CD4-positive, alpha-beta T cell treated with Interleukin-15 for 4 hours (primary cell): ENCODE data around the gene SCN5A.

Experiments
- DNase-seq: peaks from one replicate; pipeline ENCODE4 v3.0.0-alpha.2; 2020; ENCODE audit warnings: low spot score

Gene SCN5A

DNA sequence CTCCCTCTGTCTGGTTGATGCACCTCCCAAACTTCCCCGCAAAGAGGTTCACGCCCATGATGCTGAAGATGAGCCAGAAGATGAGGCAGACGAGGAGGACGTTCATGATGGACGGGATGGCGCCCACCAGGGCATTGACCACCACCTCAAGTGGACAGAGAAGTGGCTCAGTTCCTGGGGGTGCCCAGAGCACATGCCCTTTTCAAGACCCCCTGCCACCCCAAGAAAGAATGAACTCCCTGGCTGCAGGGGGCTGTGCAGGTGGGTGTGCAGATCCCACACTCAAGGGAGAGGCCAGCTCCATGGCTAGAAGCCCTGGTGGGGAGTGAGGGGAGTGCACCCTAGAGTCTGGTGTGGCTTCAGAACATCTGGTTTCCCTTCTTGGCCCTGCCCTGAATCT lies 89.2 kb downstream of the SCN5A start:
- no peak for DNase-seq

DNA sequence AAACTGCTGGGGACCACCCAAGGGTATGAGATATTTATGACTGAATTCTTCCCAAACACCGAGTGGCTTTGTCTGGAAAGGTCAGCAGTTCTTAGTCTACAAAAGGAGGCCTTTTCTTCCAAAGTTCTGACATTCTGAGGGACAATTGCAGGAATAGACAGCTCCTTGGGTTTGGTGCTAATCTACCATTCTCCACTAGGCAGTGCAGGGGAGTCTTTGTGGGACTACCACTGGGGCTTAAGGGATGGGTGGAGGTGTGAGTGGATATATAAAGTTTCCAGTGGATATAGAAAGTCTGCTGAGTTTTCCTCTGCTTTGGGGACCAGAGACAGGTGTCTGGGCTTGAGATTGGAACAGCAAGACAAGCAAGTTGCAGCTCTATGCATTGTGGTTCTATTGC lies 90.6 kb downstream of the SCN5A start:
- no peak for DNase-seq

DNA sequence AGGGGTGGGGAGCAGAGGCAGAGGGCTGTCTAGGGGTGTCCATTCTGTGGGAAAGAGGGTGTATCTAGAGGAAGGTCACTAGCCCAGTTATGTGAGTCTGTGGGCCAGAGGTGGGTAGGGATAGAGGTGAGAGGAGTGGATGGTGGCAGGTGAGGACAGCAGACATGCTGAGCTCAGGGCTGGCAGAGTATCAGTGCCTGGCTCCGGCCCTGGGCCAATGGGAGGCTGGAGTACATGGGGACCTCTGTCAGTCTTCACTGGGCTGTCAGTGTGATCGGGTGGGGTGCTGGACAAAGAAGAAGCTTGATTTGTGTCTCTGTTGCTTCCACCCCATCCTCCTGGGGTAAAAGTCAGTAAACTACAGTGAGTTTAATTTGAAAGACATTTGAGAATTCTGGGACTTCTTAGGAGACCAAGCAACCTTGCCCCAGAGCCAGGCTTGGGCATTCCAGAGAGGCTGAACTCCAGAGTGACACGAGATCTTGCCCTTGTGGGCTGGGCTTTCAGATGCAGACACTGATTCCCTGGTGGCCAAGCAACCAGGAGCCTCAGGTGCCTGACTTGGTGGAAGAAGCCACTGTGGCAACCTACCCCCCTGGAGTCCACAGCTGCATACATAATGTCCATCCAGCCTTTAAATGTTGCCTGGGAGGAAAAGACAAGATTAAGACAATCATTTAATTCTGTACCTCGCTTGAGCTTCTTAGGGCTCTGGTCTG lies 92.7 kb downstream of the SCN5A start:
- no peak for DNase-seq

DNA sequence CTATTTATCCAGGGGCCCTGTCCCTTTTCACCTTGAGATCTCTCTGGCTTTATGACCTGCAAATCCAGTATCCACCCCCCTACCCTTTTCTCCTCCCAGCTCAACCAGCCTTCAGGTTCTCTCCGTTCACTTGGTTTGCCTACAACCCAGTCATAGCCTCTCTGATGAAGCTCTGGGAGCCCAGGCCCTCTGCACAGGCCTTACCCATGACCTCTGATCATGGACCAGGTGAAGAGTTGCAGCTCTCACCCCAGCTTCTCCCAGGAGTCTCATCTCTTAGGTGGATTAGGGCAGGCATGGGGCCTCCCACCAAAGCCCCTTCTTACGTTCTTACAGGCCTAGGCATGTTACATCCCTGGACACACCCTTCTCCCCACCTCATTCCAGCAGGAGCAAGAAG lies 93.6 kb downstream of the SCN5A start:
- no peak for DNase-seq

DNA sequence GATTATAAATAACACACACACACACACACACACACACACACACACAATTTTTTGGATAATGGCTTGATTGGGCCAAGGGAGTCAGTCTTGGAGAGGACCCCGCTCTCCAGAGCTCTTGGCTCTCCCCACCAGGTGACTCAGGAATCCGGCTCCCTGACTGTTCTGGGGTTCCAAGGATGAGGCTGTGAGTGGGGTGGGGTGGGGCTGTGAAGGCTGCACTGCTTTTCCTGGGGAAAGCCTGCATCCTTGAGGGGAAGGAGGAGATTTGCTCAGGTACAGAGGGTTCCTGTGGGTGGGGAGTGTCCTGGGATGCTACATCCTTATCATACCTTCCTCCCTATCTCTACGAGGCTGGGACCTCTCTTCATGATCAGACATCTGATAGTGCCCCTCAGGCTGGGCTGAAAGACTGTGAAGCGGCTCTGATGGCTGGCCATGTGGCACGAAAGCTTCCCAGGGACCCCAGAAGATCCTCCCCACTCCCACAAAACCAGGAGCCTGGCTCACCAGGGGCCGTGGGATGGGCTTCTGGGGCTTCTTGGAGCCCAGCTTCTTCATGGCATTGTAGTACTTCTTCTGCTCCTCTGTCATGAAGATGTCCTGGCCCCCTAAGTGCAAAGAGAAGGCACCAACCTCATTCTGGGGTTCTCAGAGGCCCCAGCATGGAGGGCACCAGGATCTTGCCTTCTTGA lies 94.2 kb downstream of the SCN5A start:
- no peak for DNase-seq

DNA sequence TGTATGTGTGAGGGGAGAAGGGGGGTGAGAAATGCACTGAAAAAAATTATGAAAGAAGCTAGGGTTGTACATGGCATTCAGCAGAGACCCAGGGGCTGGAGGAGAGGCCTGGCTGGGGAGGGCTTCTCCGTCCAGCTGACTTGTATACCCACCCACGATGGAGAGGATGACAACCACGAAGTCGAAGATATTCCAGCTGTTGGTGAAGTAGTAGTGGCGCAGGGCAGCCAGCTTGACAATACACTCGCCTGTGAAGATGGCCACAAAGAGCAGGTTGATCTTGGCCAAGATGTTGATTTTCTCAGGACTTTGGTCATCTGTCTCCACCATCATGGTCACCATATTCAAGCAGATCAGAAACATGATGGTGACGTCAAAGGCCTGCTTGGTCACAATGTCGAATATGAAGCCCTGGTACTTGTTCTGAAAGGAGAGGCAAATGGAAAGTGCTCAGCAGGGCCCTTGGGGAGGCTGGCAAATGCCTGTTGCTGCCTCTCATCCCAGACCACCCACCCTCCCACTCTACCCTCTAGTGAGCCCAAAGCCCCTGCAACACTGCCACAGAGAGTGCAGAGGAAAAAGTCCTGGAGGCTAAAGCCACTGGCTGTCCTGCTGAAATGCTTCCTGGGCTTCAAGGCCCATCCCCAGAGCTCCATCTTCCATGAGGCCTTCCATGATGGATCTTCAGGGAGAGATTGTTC lies 95.2 kb downstream of the SCN5A start:
- no peak for DNase-seq

DNA sequence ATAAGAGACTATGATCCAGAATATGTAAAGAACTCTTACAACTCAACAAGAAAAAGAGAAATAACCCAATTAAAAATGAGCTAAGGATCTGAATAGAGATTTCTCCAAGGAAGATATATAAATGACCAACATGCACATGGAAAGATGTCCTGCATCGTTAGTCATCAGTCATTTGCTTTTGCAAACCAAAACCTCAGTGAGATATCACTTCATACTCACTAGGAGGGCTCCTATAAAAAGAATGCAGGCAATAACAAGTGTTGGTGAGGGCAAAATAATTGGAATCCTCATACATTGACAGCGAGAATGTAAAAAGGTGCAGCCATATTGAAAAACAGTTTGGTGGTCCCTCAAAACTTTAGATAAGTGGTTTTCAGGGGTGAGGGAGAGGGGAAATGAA lies 96.4 kb downstream of the SCN5A start:
- no peak for DNase-seq

DNA sequence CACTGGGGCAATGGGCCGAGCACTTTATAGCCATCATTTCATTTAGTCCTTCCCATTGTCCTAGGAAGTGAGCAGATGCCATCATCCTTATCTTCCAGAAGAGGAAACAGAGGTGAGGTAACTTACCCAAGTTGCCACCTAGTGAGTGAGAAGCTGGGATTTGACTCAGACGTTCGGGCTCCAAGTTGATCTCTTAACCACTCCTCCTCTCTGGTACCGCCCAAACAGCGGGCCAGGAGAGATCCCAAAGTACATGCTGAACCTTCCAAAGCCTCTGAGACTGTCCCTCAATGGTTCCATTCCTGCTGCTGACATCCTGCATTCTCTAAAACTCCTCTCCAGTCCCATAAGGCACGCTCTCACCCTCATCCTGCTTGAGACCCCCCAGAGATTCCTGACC lies 97.1 kb downstream of the SCN5A start:
- no peak for DNase-seq

DNA sequence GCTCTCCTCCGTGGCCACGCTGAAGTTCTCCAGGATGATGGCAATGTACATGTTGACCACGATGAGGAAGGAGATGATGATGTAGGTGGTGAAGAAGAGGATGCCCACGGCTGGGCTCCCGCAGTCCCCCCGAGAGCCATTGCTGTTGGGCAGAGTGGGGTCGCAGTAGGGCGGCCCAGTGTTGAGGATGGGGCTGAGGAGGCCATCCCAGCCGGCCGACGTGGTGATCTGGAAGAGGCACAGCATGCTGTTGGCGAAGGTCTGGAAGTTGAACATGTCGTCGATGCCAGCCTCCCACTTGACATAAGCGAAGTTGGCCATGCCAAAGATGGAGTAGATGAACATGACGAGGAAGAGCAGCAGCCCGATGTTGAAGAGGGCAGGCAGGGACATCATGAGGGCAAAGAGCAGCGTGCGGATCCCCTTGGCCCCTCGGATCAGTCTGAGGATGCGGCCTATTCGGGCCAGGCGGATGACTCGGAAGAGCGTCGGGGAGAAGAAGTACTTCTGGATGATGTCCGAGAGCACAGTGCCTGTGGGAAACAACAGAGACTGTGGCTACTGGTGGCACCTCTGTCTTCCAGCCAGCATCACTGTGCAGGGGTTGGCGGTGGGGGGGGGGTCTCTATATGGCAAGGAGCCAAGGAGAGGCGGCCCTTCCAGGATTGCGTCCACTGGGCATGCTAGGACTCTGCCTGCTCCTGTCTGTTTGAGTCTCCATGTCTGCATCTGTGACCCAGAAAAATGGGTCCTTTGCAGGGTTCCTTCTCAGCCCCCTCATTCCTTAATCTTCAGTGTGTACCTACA lies 98.3 kb downstream of the SCN5A start:
- DNase-seq: no peak

DNA sequence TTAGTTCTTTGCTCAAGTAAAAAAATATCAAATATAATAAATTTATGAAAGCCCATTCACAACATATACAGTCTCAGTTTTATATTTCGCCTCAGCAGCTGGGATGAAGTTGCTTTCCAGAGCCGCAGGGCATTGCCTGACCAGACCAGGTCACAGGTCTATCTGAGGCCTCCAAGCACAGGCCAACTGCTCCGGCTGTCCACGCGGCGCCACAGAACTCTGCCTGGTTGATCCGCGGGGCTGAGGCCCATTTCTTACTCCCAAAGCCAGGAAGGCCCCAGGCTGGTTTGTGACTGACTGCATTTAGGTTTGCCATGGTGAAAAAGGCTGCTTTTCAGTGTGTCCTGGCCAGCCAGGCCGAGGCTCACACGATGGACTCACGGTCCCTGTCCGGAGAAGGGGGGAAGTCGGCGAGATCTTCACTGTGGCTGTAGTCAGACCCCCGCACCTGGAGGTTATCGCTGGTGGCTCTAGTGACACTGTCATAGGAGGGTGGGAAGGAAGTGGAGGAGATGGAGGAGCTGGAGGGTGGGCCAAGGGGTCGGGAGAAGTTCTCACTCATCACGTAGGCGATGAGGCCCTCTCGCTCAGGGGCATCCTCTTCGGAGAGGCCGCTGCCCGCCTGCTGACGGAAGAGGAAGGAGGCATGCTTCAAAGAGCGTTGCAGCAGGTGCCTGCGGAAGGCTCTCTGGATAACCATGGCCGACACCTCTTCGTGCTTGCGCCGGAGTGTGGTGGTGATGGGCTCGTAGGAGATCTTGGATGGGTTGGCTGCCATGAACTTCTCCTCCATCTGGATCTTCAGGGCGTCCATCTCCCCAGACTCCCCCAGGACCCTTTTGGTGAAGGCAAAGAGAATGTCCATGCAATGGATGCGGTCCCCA lies 99.3 kb downstream of the SCN5A start:
- no peak for DNase-seq

DNA sequence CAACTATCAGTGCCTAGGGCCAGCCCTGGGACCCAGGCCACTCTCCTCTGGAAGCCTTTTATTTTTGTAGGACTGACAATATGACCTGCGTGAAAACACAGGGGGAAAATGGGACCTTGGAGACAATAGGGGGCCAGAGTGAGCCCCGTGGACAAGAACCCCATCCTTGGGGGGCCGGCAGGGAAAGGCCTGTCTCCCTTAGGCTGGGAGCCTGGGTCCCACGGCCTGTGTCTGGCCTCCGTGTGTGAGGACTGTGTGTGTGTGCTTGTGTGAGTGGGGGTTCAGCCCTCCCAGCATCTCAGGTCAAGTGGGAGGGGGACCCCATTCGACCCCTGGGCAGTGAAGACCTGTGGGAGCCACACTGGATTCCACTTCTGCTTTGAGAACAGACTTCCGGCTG lies 100.0 kb downstream of the SCN5A start:
- DNase-seq: no peak

DNA sequence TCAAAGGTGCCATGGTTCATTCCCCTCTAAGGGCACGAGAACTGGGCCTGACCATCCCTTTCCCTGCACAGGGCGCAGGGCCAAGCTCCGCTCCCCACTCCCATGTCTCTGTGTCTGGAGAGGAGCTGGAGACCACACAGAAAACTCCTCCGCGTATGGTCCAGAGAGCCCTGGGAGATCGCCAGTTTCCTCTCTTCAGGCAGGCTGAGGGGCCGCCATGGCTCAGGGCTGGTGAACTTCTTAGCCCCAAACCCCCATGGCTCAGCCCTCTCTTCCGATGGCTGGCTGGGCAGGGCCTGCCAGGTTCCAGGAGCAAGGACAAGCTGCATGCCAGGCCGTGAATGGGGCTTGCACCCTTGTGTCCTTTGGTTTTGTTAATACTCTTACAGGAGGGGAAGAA lies 100.4 kb downstream of the SCN5A start:
- no peak for DNase-seq

DNA sequence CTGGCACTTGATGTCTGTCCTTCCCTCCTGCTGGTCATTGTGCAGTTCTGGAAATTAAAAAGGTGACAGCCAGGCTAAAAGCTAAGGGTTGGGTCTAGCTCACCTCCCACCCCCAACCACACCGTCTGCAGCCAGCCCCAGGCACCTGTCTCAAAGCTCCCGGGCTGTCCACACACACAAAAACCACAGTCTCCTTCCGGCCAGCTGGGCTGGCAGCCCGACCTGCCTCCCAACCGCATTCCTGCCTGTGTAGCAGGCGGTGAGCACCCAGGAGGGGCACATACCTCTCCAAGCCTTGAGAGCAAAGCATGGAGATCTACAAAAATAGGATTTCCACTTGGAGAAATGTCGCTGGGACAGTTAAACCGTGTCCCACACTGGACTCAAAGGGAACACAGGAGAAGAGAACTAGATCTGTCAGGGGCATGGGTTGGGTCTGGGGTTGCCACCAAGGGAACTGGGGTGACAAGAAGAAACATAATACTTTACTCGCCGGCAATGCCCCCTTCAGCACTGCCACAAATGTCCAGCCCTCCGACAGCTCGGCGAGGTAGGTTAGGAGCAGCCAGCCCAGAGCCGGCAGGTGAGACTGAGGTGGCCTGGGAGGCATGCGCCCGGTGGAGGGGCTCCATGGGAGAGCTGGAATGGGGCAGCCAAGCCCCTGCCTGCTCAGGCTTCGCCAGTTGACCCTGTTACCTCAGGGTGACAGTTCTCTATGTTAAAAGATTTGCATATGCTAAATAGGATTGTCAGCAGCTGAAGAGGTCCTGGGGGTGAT lies 101.1 kb downstream of the SCN5A start:
- no peak for DNase-seq

DNA sequence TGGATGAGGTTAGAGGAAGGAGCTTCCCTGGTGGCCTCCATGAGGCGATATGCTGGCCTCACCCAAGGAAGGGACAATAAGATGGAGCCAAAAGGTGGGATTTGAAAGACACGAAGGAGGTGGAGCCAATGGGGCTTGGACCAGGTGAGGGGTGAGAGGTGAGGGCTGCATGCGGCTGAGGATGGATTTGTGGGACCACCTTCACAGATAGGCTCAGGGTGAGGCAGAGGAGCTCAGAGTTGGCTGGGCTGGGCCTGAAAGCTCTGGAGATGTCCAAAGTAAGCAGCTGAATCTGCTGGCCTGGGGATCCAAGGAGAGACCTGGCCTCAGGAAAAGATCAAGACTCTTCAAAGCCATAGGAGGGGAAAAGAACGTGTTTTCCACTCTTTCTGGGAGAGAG lies 103.5 kb downstream of the SCN5A start:
- no peak for DNase-seq

DNA sequence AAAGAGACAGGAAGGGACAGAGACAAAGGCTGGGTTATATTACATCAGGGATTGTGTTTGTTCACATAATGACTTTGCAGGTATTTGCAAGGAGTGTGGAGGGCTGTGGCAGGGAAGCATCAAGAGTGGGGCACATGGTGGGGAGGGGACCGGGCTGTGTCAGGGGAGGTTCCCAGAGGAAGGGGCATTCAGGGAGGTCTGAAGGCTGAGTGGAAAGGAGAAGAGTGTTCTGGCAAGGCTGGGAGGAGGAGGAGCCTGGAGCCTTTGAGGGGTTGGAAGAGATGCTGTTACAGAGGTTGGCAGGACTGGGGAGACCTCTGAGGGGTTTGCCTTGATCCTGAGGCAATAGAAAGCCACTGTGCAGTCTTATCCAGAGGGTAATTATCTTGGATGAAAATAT lies 103.9 kb downstream of the SCN5A start:
- no peak for DNase-seq

DNA sequence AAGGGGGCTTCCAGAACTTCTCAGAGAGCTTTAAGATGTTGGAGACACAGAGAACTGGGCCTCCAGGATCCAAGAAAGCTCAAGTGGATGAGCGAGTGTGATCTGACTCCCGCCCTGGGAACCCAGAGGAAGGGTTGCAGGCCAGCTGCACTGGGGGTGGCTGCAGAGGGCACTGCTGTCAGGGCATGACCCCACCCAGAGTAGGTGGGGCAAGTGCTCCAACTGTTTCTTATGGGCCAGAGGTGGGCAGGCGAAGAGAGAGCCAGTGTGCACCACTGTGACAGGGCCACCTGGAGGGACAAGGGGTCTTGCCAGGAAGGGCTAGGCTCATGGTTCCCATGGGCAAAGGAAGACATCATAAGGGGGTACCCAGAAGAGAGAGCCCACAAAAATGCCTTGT lies 104.6 kb downstream of the SCN5A start:
- DNase-seq: no peak

DNA sequence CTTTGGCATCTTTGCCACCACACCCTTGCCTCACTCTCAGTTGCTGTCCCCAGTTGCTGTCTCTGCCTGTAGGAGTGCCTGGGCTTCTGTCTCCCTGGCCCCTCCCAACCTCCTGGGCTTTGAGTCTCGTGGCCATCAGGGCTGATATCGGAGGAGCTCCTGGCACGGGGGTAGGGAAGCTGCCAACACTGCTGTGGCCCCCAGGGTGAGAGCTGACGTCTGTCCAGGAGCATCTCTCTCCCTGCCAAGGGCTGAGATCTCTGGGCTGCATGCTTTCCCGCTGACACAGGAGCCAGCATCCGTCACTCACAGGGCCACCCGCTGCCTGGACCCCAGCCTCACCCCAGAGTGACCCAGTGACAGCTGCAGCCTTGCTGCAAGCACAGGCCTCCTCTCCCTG lies 105.9 kb downstream of the SCN5A start:
- DNase-seq: no peak

DNA sequence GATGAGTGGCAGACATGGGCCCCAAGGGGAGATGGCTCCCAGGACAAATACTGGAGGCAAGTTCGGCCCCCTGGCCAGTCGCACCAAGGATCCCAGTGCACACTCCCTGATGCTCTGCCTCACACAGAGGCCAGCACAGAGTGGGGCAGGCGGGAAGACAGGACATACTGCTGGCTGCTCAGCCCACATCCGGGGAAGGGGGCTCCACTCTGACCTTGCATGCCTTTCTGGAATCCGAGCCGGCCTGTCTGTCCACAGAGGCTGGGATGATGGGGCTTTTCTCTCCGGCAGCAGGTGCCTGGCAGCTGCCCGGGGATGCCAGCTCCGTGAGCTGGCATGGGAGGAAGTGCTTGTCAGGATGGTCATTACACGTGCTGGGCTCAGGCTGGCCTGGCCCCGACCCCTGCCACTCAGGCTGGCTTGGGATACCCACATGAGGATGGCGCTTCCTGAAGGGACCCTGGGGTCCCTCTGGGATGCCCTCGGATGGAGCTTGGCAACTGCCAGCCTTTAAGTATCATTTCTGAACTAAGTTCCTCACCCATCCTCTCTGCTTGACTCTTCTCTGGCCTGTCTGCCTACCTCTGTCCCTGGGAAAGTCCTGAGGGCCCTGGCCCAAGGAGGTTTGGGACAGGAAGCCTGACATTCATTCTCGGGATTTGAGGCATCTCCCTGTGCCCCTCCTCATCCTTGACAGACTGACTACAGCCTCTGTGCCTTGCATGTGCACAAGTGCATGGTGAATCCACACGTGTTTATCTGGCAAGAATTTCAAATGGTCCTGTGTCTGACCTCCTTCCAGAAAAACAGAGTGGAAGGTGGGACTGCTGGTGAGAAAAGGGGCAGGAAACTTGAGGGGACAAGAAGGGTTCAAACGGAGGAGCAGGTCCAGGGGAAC lies 106.8 kb downstream of the SCN5A start:
- DNase-seq: no peak

DNA sequence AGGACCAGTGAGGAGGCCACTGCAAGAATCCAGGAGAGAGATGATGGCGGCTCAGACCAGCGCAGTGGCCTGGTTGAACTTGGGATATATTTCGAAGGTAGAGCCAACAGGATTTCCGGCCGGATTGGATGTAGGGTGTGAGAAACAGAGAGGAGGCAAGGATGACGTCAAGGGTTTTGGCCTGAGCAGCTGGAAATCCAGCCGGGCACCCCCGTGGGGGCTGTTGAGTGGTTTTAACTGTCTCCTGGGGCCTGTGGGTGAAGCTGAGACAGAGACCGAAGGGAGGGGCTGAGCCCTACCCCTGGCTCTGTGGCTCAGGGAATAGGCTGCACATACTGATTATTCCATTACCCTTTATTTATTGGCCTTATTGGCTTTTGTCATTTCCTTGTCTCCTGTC lies 107.7 kb downstream of the SCN5A start:
- no peak for DNase-seq
